Neuronal stem cell (in vitro differentiated cells): ENCODE results near the gene SOS1.
A peak's percentile ranks its signal among the peaks of the same experiment; 100 is the strongest.

Source experiments
- DNase-seq: peaks from one replicate; pipeline ENCODE4 v3.0.0-alpha.2; 2013; ENCODE audit warnings: low spot score
- H2AFZ ChIP-seq: one replicate; pipeline ENCODE4 v1.6.1; 2013; ENCODE audit warnings: mild to moderate bottlenecking, low read length, inconsistent platforms
- H2AK5ac ChIP-seq: 2 replicates; pipeline ENCODE4 v1.6.1; 2013; ENCODE audit warnings: low read depth, mild to moderate bottlenecking, inconsistent platforms, low read length, moderate library complexity, mixed read lengths
- H2BK120ac ChIP-seq: 2 replicates; pipeline ENCODE4 v1.6.1; 2013; ENCODE audit warnings: low read depth, mild to moderate bottlenecking, inconsistent platforms, low read length, moderate library complexity, mixed read lengths
- H2BK12ac ChIP-seq: one replicate; pipeline ENCODE4 v1.6.1; 2013; ENCODE audit warnings: low read length, inconsistent platforms
- H2BK15ac ChIP-seq: 2 replicates; pipeline ENCODE4 v1.6.1; 2013; ENCODE audit warnings: mild to moderate bottlenecking, low read length, inconsistent platforms, mixed read lengths
- H2BK5ac ChIP-seq: one replicate; pipeline ENCODE4 v1.6.1; 2013; ENCODE audit warnings: inconsistent platforms, mild to moderate bottlenecking, low read length, moderate library complexity
- H3K14ac ChIP-seq: one replicate; pipeline ENCODE4 v1.6.1; 2013; ENCODE audit warnings: low read length, inconsistent platforms
- H3K18ac ChIP-seq: 2 replicates; pipeline ENCODE4 v1.6.1; 2013; ENCODE audit warnings: low read length, inconsistent platforms
- H3K23ac ChIP-seq: 2 replicates; pipeline ENCODE4 v1.6.1; 2013; ENCODE audit warnings: low read depth, mild to moderate bottlenecking, mixed read lengths, low read length, inconsistent platforms; ENCODE audit not compliant: poor library complexity
- H3K27ac ChIP-seq: replicated peaks from 3 replicates; pipeline ENCODE4 v1.5.1; 2013; ENCODE audit warnings: low read length, inconsistent platforms
- H3K27me3 ChIP-seq, 3 experiments: 2 replicates each; pipeline ENCODE4 v1.6.1; 2013; ENCODE audit warnings: low read length in 3 of 3, mild to moderate bottlenecking in 2 of 3, inconsistent platforms in 1 of 3, low read depth in 1 of 3, mixed read lengths in 1 of 3, moderate library complexity in 1 of 3; ENCODE audit not compliant: control insufficient read depth in 3 of 3, insufficient read depth in 3 of 3
- H3K36me3 ChIP-seq, 2 donors: replicated peaks in 1 of 2; 2 replicates each; pipeline ENCODE4 v1.6.1; 2013; ENCODE audit warnings: low read length in 2 of 2; ENCODE audit not compliant: control insufficient read depth in 2 of 2, insufficient read depth in 2 of 2
- H3K4ac ChIP-seq: 2 replicates; pipeline ENCODE4 v1.6.1; 2013; ENCODE audit warnings: inconsistent platforms, mild to moderate bottlenecking, low read length, moderate library complexity
- H3K4me1 ChIP-seq, 2 donors: 1 replicate in 1 of 2; 2 replicates in 1 of 2; pipeline ENCODE4 v1.6.1; 2013; ENCODE audit warnings: low read length in 2 of 2, low read depth in 1 of 2; ENCODE audit not compliant: control insufficient read depth in 2 of 2, insufficient read depth in 1 of 2
- H3K4me2 ChIP-seq: one replicate; pipeline ENCODE4 v1.6.1; 2013; ENCODE audit warnings: mild to moderate bottlenecking, low read length, inconsistent platforms; ENCODE audit not compliant: insufficient read depth, poor library complexity, severe bottlenecking
- H3K4me3 ChIP-seq, 2 donors: 2 replicates each; pipeline ENCODE4 v1.5.1; 2013; ENCODE audit warnings: low read length in 2 of 2, mild to moderate bottlenecking in 2 of 2, inconsistent platforms in 1 of 2, moderate library complexity in 1 of 2
- H3K79me1 ChIP-seq: one replicate; pipeline ENCODE4 v1.6.1; 2013; ENCODE audit warnings: low read depth, mild to moderate bottlenecking, inconsistent platforms, low read length, moderate library complexity
- H3K9ac ChIP-seq: one replicate; pipeline ENCODE4 v1.6.1; 2013; ENCODE audit warnings: mild to moderate bottlenecking, low read depth, low read length, inconsistent platforms; ENCODE audit not compliant: poor library complexity
- H3K9me3 ChIP-seq, 2 donors: replicated peaks in 1 of 2; 2 replicates each; pipeline versions ENCODE3 to v1.6.1; 2013; ENCODE audit warnings: low read length in 2 of 2, mild to moderate bottlenecking in 2 of 2, inconsistent platforms in 1 of 2, low read depth in 1 of 2, mixed read lengths in 1 of 2, moderate library complexity in 1 of 2; ENCODE audit not compliant: control insufficient read depth in 2 of 2, insufficient read depth in 1 of 2
- H4K8ac ChIP-seq: one replicate; pipeline ENCODE4 v1.6.1; 2013; ENCODE audit warnings: low read depth, mild to moderate bottlenecking, inconsistent platforms, low read length, moderate library complexity
- H4K91ac ChIP-seq: one replicate; pipeline ENCODE4 v1.6.1; 2013; ENCODE audit warnings: low read length, low read depth, mild to moderate bottlenecking, inconsistent platforms; ENCODE audit not compliant: poor library complexity
- WGBS, 2 donors: extraction: QIAGEN DNeasy Blood & Tissue Kit; methylation state at CpG; one replicate each; pipeline ENCODE4 v1.1.7; 2013; ENCODE audit warnings: missing lambda C conversion rate in 2 of 2, mixed read lengths in 1 of 2; ENCODE audit not compliant: insufficient read length in 2 of 2, insufficient replicate concordance in 1 of 2; ENCODE audit errors: extremely low coverage in 2 of 2; 5-methylcytosine and 5-hydroxymethylcytosine counted together

SOS1 gene

GRCh38 chr2:39135690-39136259 lies 14.9 kb upstream of the SOS1 start:
- no peak overlapping the region for H2BK12ac ChIP-seq
- H3K14ac ChIP-seq = no peak overlapping the region
- H3K18ac ChIP-seq = no peak overlapping the region
- no peak overlapping the region for H3K27ac ChIP-seq
- H4K91ac ChIP-seq = no peak overlapping the region
- no peak overlapping the region for H2BK15ac ChIP-seq
- H3K4me3 ChIP-seq = no peak overlapping the region
- peak overlapping the region; percentile 24 for H2AFZ ChIP-seq
- no peak overlapping the region for H2AK5ac ChIP-seq
- no peaks in the 10 kb centered on the region for H3K36me3 ChIP-seq
- no peak overlapping the region for H2BK120ac ChIP-seq
- no peaks in the 10 kb centered on the region for H3K79me1 ChIP-seq
- H4K8ac ChIP-seq = no peak overlapping the region
- no peak overlapping the region for H2BK5ac ChIP-seq
- H3K27me3 ChIP-seq = no peaks in the 10 kb centered on the region
- no peak for DNase-seq
- no peak overlapping the region for H3K9ac ChIP-seq
- H3K4ac ChIP-seq = no peak overlapping the region
- no peaks in the 10 kb centered on the region for H3K4me1 ChIP-seq
- no peaks in the 10 kb centered on the region for H3K9me3 ChIP-seq
- H3K23ac ChIP-seq = no peak overlapping the region
- H3K4me2 ChIP-seq = no peak overlapping the region
- WGBS, 2 donors = no CpG with 5 or more reads among the region's 5 CpGs

GRCh38 chr2:39133215-39133851 lies 12.5 kb upstream of the SOS1 start:
- no peaks in the 10 kb centered on the region for H3K79me1 ChIP-seq
- no peak overlapping the region for H3K4ac ChIP-seq
- no CpG with 5 or more reads among the region's 3 CpGs for WGBS, 2 donors
- no peaks in the 10 kb centered on the region for H3K27me3 ChIP-seq
- no peak overlapping the region for H2BK12ac ChIP-seq
- no peak overlapping the region for H3K4me3 ChIP-seq
- no peak overlapping the region for H3K18ac ChIP-seq
- no peak overlapping the region for H3K9ac ChIP-seq
- no peak overlapping the region for H2BK15ac ChIP-seq
- H3K36me3 ChIP-seq = no peaks in the 10 kb centered on the region
- no peak overlapping the region for H4K8ac ChIP-seq
- H3K4me1 ChIP-seq = no peaks in the 10 kb centered on the region
- H3K4me2 ChIP-seq = no peak overlapping the region
- no peak overlapping the region for H2BK5ac ChIP-seq
- H3K14ac ChIP-seq = no peak overlapping the region
- no peak overlapping the region for H2AFZ ChIP-seq
- DNase-seq = no peak
- no peak overlapping the region for H2BK120ac ChIP-seq
- no peak overlapping the region for H3K27ac ChIP-seq
- H3K9me3 ChIP-seq = no peaks in the 10 kb centered on the region
- no peak overlapping the region for H2AK5ac ChIP-seq
- no peak overlapping the region for H3K23ac ChIP-seq
- H4K91ac ChIP-seq = no peak overlapping the region

GRCh38 chr2:39128919-39129391 lies 8.1 kb upstream of the SOS1 start:
- H3K14ac ChIP-seq = no peak overlapping the region
- no peak overlapping the region for H2AK5ac ChIP-seq
- no peak overlapping the region for H3K27ac ChIP-seq
- no peak overlapping the region for H3K18ac ChIP-seq
- no CpG with 5 or more reads among the region's 1 CpG for WGBS, 2 donors
- H2BK15ac ChIP-seq = no peak overlapping the region
- H3K36me3 ChIP-seq = no peaks in the 10 kb centered on the region
- H2BK12ac ChIP-seq = no peak overlapping the region
- no peak overlapping the region for H3K4me2 ChIP-seq
- H3K9me3 ChIP-seq = no peaks in the 10 kb centered on the region
- no peak overlapping the region for H4K91ac ChIP-seq
- no peak overlapping the region for H2BK120ac ChIP-seq
- no peak overlapping the region for H3K23ac ChIP-seq
- no peak for DNase-seq
- no peak overlapping the region for H2BK5ac ChIP-seq
- no peak overlapping the region for H3K9ac ChIP-seq
- no peak overlapping the region for H4K8ac ChIP-seq
- H3K27me3 ChIP-seq = no peaks in the 10 kb centered on the region
- H3K4me3 ChIP-seq = no peak overlapping the region
- H3K4ac ChIP-seq = no peak overlapping the region
- H3K4me1 ChIP-seq = peaks cover 0 to 4% of the 10 kb centered on the region in 2 donors
- no peaks in the 10 kb centered on the region for H3K79me1 ChIP-seq
- H2AFZ ChIP-seq = no peak overlapping the region

- Histone ChIP-seq H3K23ac (no peak overlapping the region), H2BK5ac (no peak overlapping the region), H2BK12ac (no peak overlapping the region), H3K14ac (no peak overlapping the region), H2AK5ac (no peak overlapping the region), H3K9me3 (no peaks in the 10 kb centered on the region), H2BK120ac (no peak overlapping the region), H2AFZ (peak overlapping the region; percentile 15), H3K4me2 (no peak overlapping the region), H4K8ac (no peak overlapping the region), H3K9ac (no peak overlapping the region), H3K4me1 (peaks cover 0 to 6% of the 10 kb centered on the region in 2 donors), H3K18ac (no peak overlapping the region), H3K36me3 (no peaks in the 10 kb centered on the region), H3K4ac (no peak overlapping the region), H3K27me3 (no peaks in the 10 kb centered on the region), H3K27ac (no peak overlapping the region), H3K4me3 (no peak overlapping the region), H3K79me1 (no peaks in the 10 kb centered on the region), H4K91ac (no peak overlapping the region), H2BK15ac (no peak overlapping the region)
- DNase-seq = no peak
- no CpG with 5 or more reads among the region's 1 CpG for WGBS, 2 donors
Measured at GRCh38 chr2:39127973-39128372, 7.1 kb upstream of the SOS1 start.
